ENCODE data around the gene ACSS1.

The ACSS1 gene

DNA sequence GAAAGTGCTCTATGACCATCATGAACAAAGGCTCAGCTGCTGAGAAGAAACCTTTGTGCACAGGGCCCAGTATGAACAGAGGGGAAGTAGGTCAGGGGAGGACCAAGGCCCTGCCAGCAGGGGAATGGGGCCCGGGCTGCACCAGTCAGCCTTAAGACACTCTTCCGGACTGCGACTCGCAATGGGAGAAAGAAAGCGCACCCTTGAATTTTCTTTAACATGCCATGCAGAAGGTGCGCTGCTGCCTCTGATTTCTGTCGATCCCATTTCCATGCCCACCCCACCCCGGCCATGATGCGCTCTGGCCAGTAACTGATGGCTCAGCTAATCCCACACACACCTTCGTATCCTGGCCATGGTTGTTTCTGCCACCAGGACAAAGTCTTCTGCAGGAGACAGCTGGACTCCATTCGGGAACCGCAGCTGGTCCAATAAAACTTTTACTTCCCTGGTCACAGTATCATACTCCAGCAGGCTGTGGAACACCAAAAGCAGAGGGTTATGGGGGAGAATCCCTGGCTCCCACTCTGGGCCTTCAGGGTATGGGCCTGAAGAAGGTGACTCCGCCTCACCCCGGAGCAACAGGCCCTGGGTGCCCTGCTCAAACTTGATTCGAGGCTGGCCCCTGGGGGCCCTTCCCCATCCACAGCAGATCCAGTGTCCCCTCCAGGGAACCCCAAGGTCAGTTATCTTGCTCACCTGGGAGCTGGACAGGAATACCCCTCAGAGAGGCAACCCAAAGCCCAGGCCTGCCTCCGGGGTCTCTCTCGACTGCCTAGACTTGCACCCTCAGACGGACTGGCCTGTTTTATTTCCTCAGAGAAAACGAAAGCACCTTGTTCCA lies 88.5 kb downstream of the ACSS1 start:
- no peak for FAIRE-seq

DNA sequence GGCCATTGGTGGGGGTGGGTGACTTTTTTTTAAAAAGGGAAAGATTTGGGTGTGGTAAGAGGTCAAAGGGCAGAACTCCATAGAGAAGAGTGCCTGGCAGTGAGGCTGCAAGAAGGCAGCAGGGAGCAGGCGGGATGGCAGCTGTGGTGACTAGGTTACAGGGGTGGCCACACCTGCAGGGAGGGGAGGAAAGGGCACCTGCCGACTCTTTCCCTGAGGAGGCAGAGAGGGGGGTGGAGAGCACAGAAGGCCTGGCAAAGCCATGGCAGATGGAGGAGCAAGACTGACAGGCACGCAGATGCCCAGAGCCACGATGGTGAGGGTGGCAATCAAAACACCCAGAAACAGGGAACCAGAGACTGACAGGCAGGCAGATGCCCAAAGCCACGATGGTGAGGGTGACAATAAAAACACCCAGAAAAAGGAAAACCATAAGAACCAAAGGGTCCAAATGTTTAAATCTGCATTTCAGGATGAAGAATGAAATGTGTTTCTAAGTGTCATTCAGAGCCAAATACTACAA lies 89.6 kb downstream of the ACSS1 start:
- FAIRE-seq, result no peak

DNA sequence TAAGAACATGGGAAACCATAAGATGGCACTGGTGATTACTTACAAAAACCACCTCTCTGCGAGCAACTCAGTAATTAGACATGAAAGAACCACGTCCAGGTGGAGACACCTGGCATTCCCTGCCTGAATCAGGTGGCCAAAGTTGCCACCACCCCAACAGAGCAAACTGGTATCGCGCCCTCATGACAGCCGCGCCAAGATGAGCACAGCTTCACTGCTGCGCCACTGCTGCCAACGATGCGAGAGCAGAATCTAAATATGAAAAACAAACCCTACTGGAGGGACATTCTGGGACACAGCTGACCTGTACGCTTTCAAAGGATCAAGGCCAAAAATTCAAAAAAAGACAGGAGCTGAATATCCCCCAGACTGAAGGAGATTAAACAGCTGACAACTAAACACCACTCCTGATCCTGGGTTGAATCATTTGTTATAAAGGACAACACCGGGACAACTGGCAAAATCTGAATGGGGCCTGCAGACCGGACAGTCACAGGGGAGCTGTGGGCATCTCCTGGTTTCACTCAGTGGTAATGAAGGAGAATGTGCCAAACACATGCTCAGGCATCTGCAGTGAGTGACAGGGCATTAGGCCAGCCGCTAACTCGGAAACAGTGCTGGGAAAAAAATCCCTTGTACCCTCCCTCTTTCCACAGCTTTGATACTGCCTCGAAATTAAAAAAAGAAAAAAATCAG lies 91.5 kb downstream of the ACSS1 start:
- FAIRE-seq, result no peak

DNA sequence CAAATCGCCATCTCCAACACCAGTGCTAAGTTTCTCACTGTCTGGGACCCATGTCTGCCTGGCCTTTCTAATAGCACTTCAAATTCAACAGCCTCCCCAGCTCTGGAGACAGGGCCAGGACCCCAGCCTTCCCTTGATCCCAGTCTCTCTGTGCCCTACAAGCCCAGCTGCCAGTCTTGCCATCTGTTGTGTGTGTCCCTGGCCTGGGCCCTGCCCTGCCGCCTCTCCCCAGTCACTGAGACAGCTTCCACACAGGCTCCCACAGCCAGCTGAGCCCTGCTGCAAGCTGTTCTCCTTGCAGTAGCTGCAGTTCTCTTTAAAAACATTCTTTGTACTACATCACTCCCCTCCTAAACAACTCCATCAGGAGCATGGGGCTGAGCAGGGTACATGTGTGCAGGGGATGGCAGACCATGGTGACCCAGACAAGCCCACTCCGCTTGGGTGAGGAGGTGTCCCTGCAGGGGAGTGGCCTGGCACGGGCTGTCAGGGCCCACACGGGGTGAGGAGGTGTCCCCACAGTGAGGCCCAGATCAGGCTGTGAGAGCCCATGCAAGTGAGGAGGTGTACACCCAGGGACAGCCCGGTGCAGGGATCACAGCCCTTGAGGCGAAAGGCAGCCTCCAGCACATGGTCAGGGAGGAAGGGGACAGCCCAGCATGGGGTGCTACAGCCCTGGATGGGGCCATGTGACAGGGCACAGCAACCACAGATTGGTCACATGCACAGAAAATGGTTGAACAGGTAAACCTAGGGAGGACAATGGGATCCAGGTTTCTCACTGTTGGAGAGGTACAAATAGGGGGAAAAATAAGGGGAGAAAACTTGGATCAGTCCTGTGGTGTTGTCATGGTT lies 92.6 kb downstream of the ACSS1 start:
- FAIRE-seq, result no peak

DNA sequence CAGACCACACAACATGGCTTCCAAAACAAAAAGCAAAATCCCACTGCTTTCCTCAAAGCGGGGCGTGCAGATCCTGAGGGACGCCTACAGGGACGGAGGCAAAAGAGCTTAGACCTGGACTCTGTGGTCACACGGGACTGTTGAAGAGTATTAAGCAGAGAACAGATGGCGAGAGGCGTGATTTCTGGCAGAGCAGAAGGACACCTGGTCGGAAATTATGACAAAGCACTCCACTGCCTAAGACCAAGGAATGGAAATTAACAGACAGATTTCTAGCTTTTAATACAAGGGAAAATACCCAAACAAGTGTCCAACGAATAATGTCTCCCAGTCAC lies 93.5 kb downstream of the ACSS1 start:
- FAIRE-seq, result no peak

DNA sequence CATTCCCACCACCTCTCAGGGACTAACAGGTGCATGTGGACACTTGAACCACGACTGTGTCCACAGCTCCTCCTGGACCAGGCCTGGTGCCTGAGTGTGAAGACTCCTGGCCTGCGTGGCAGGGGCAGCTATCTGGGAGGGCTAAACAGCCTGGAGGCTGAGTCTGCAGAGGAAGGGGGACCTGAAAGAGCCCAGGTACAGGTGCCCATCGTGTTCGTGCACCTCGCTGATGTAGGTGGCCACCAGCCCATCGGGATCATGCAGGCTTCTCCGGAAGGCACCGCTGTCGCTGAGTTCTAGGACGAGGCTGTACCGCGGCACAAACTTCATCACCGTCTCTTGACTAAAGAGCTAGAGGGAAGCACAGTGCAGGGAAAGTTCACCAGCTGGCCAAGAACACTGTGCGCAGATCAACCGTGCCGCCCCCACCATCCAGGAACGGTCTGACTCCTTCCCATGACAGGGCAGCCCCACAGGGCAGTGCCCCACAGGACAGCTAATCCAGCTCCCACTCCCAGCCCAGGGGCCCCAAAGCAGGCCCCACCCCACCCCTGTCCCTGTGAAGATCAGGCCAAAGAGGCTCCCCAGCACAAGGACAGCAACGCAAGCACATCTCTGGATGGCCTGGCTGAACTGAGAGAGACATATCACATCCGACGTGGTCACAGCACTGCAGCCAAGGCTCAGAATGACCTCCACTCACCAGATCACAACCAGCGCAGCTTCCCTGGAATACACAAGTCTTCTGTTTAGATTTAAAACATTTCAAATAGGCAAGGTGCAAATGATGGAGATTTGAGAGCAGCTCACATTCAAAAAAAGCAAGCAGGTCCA lies 94.0 kb downstream of the ACSS1 start:
- FAIRE-seq, result no peak

DNA sequence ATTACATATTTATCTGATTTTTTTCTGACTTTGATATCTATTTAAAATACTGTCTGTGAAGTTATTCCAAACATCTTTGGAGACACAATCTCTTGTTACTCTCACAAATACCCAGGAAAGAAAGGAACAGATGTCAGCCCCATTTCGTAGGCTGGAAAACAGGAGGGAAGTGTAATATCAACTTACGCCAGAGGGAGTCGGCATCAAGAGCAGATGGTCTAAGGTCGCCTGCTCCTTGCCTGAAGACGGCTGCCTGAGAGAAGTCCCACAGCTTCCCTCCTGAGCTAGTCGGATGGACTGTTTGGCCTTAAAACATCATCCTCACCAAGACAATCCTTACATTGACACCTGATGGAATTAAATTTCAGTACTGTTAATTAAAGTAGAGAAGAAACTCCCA lies 95.4 kb downstream of the ACSS1 start:
- no peak for FAIRE-seq

DNA sequence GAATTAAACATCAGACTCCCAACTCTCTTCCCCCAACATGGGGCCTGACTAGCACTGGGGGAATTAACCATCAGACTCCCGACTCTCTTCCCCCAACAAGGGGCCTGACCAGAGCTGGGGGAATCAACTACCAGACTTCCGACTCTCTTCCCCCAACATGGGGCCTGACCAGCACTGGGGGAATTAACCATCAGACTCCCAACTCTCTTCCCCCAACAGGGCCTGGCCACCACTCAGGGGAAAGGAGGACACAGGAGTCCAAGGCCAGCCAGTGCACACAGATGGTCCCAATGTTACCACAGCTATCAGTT lies 95.8 kb downstream of the ACSS1 start:
- no peak for FAIRE-seq

DNA sequence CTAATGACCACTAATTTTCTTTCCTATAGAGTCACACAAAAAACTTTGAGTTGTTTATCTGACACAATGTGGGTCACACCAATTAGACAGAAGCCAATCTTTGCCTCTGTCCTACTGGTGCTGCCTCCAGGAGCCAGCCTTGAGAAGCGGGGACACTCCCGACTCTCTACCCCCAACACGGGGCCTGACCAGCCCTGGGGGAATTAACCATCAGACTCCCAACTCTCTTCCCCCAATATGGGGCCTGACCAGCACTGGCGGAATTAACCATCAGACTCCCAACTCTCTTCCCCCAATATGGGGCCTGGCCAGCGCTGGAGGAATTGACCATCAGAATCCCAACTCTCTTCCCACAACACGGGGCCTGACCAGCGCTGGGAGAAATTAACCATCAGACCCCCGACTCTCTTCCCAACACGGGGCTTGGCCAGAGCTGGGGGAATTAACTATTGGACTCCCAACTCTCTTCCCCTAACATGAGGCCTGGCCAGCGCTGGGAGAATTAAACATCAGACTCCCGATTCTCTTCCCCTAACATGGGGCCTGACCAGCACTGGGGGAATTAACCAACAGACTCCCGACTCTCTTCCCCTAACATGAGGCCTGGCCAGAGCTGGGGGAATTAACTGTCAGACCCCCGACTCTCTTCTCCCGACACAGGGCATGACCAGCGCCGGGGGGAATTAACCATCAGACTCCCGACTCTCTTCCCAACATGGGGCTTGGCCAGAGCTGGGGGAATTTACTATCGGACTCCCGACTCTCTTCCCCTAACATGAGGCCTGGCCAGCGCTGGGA lies 96.4 kb downstream of the ACSS1 start:
- FAIRE-seq, result no peak

DNA sequence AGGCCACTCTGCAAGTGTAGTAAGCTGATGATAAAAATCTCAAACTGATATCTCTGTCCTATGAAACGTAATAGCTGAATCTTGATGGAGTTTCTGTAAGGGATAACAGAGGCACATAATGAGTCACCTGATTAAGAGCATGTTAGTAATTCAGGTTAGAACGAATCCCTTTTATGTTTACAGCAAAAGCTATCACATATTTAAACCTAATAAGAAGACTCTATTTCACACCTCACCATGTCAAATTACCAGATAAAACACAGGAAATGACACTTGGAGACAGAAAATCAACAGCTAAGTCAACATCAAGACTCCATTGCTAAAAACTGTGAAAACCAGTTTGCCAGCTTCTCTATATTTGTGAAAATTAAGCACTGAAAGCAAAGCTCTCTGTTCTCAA lies 97.1 kb downstream of the ACSS1 start:
- no peak for FAIRE-seq

DNA sequence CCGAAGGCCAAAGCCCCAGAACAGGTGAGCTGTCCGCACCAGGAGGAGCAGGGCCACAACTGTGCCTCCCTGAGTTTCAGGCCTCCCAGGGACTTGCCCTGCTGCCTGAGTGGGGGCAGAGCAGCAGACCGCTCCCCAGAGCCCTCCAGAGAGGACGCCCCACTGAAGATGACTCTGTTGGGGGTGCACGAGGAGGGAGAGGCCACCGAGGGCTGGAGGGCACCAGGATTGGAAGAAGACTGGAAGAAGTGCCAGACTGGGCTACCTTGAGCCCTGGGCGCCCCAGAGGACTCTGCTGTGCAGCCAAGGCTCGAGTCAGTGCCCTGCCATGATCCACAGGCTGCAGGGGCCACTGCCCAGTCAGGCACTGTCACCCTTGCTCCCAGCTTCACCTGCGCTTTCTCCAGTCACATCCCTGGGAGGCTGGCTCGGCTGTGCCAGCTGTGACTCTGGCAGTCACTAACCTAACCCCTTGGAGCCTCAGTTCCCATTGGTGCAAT lies 97.6 kb downstream of the ACSS1 start:
- FAIRE-seq, result no peak

DNA sequence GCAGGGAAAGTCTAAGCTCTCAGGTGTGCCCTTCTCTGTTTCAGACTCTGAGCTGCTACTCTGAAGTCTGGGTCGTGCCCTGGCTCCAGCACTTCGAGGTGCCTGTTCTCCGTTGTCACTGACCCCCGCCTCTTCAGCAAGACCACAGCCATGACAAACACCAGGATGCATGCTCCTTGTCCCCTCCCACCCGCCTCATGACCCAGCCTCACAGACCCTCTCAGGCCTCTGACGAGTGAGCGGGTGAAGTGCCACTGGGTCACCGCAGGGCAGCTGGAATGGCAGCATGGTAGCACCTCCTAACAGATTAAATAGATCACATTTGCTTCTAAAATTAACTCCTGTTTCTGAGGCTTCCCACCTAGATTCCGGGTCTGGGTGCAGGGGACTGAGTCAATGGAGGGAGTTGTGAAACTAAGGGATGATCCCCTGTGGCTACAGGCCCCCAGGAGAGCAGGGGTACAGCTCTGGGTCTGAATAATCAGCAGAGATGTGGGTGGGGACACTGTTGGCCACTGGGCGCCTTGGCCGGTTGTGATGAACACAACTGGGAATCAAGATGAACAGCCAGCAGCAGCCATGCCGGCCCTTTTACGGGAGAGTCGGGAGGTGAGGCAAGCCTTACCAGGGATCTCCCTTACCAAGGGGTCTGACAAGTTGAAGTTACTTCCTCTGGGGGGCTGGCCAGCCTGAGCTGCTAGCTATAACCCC lies 98.2 kb downstream of the ACSS1 start:
- no peak for FAIRE-seq

DNA sequence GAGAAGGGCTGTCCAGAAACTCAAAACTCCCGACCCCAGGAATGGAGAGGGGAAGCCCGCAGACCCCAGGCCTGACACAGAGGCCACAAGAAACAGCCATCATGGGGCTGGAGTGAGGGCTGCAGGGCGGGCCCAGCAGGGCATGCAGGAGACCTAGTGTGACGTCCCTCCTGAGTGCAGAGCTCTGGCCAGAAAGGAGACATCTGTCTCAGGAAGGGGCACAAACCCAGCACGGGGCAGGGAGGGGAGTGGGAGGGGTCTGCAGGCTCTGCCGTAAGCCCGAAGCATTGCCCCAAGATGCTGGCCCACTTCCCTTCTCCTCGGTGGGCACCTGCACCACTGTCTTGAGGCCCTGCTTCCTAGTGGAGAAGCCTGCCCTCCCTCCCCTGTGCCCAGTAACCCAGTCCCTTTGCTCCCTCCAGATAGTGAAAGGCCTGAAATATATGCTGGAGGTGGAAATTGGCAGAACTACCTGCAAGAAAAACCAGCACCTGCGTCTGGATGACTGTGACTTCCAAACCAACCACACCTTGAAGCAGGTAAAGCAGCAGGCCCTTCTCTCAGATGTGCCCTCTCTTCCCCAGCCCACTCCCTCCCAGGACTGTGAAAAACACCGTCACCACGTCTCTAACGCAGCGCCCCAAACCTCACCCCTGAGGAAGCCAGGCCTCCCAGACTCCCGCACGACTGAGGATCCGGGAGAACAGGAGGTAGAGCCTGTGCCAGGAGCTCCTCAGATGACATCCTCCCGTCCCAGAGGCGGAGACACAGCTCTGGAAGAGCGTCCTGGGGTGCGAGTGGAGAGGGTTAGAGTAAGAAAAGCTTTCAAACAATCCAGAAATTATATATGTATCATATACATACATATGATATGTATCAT lies 99.2 kb downstream of the ACSS1 start:
- no peak for FAIRE-seq

DNA sequence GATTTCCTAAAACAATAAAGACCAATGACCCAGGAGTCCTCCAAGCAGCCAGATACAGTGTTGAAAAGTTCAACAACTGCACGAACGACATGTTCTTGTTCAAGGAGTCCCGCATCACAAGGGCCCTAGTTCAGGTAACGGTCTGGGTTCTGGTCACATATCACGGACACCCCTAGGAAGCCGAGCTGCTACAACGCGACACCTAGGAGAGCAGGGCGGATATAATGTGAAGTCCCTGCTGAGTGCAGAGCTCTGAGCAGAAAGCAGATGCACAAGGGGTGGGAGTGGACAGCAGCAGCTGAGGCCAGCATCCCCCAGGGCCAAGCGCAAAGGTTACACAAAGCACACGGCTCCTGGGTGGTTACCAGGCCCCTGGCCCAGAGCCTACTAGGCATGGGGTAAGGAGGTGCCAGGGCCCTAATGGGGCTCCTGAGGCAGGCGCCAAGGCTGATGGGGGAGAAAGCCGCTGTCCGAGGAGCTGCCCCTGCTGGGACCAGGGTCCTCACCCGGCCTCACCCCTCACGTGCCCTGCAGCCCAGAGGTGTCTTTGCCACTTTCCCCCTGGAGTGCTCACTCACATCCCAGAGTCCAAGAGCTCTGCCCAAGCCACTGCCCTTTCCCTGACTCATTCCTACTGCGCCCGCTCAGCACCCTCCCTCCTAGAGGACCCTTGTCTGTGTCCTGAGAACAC lies 100.5 kb downstream of the ACSS1 start:
- FAIRE-seq, result no peak
